Lung (tissue), 12 donors: Measurements from ENCODE around the gene ERGIC3. TPM values are rescaled to one million over a fixed set of nuclear protein-coding genes. Genes with fewer than 3 reads are reported as not detected.

Source experiments
- ATAC-seq: fragments of 200-7000 bp; cut with Tn5 transposase; one replicate; pipeline ENCODE4 v1.9.1; 2020; ENCODE audit warnings: moderate number of reproducible peaks; ENCODE audit not compliant: insufficient read depth, low FRiP score
- DNase-seq, 3 donors: peaks; one replicate each; pipeline ENCODE4 v3.0.0-alpha.2; 2013 to 2017
- H3K27ac ChIP-seq, 2 donors: one replicate each; pipeline ENCODE4 v1.5.1; 2013; ENCODE audit warnings: mild to moderate bottlenecking in 2 of 2, moderate library complexity in 2 of 2, control low read depth in 1 of 2, inconsistent platforms in 1 of 2, low read depth in 1 of 2, low read length in 1 of 2
- H3K27me3 ChIP-seq, 3 donors: one replicate each; pipeline ENCODE4 v1.5.1; 2013; ENCODE audit warnings: low read length in 2 of 3; ENCODE audit not compliant: control insufficient read depth in 3 of 3, insufficient read depth in 3 of 3
- H3K36me3 ChIP-seq, 4 donors: one replicate each; pipeline ENCODE4 v1.5.1; 2013; ENCODE audit warnings: low read length in 4 of 4, mild to moderate bottlenecking in 1 of 4, moderate library complexity in 1 of 4; ENCODE audit not compliant: control insufficient read depth in 4 of 4, insufficient read depth in 4 of 4
- H3K4me1 ChIP-seq, 5 donors: one replicate each; pipeline ENCODE4 v1.5.1; 2013; ENCODE audit warnings: low read length in 5 of 5, mild to moderate bottlenecking in 2 of 5, moderate library complexity in 1 of 5; ENCODE audit not compliant: control insufficient read depth in 5 of 5, insufficient read depth in 5 of 5
- H3K4me3 ChIP-seq: one replicate; pipeline ENCODE4 v1.5.1; 2013; ENCODE audit warnings: mild to moderate bottlenecking, control low read depth, moderate library complexity
- H3K9ac ChIP-seq, 2 donors: one replicate each; pipeline ENCODE4 v1.5.1; 2013; ENCODE audit warnings: low read length in 2 of 2, control low read depth in 1 of 2; ENCODE audit not compliant: insufficient read depth in 1 of 2
- H3K9me3 ChIP-seq, 4 donors: one replicate each; pipeline ENCODE4 v1.5.1; 2013; ENCODE audit warnings: low read length in 3 of 4, mild to moderate bottlenecking in 1 of 4, moderate library complexity in 1 of 4; ENCODE audit not compliant: control insufficient read depth in 4 of 4, insufficient read depth in 3 of 4
- WGBS, 2 donors: extraction: QIAGEN DNeasy Blood & Tissue Kit; methylation state at CpG; one replicate each; pipeline ENCODE4 v1.1.7; 2013; 5-methylcytosine and 5-hydroxymethylcytosine counted together
- polyA plus RNA-seq, 2 donors: library from polyadenylated mRNA; stranded (reverse); fragments of 200-250 nt; gene quantifications; one replicate each; pipeline ENCODE4 v1.2.1, GENCODE V29; 2013
- total RNA-seq, 2 donors: library from RNA; depleted of rRNA in 1 of 2; stranded (reverse); fragments of >200 nt in 1 of 2; gene quantifications; one replicate each; pipeline ENCODE4 v1.2.1, GENCODE V29; 2014 to 2021
- TF ChIP-seq, protein P1 (sequence below): IDR thresholded peaks from 2 replicates; pipeline ENCODE4 v1.5.1; 2012; ENCODE audit warnings: mild to moderate bottlenecking; ENCODE audit errors: control extremely low read depth, extremely low read depth
- donor health status: control.
- donor health status: control.
- donor health status: Bipolar disorder and iron deficiency.
- donor health status: healthy.
- donor health status: DM: yes; HTN: yes; CAD: no.

ERGIC3 gene
- total and polyA plus RNA-seq, 4 donors = 173 to 241 (median 212) TPM

DNA sequence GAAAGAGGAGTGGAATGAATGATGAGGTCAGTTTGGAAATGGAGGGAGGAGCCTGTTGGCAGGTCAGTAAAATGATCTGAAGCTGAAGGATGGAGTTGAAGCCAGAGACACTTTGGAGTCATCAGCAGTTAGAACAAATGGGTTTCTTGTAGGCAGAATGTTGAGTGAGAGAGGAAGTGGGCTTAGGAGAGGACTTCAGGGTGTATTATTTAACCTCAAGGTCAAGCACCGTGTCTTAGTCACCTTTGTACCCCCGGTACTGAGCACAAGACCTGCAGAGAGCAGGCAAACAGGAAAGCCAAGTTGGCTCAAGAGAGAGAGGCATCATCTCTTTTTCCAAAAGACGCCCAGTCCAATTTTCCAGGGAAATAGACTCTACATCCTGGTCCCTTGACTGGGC is 35.7 kb upstream of the ERGIC3 start:
- Histone ChIP-seq H3K4me3 (no peak overlapping the region), H3K4me1 (no peaks in the 10 kb centered on the region), H3K27ac (no peak overlapping the region), H3K36me3 (peaks cover 12 to 55% (median 43%) of the 10 kb centered on the region in 4 donors), H3K9me3 (no peaks in the 10 kb centered on the region), H3K27me3 (no peaks in the 10 kb centered on the region), H3K9ac (no peak overlapping the region)
- TF ChIP-seq, protein P1, sequence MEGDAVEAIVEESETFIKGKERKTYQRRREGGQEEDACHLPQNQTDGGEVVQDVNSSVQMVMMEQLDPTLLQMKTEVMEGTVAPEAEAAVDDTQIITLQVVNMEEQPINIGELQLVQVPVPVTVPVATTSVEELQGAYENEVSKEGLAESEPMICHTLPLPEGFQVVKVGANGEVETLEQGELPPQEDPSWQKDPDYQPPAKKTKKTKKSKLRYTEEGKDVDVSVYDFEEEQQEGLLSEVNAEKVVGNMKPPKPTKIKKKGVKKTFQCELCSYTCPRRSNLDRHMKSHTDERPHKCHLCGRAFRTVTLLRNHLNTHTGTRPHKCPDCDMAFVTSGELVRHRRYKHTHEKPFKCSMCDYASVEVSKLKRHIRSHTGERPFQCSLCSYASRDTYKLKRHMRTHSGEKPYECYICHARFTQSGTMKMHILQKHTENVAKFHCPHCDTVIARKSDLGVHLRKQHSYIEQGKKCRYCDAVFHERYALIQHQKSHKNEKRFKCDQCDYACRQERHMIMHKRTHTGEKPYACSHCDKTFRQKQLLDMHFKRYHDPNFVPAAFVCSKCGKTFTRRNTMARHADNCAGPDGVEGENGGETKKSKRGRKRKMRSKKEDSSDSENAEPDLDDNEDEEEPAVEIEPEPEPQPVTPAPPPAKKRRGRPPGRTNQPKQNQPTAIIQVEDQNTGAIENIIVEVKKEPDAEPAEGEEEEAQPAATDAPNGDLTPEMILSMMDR = no peak
- 78 to 84% methylated on average over 3 of the region's 3 CpGs for WGBS, 2 donors
- no peak for ATAC-seq
- no peak for DNase-seq

GRCh38 chr20:35506872-35507638 is 34.8 kb upstream of the ERGIC3 start:
- Histone ChIP-seq H3K27ac (no peak overlapping the region), H3K9me3 (no peaks in the 10 kb centered on the region), H3K4me1 (no peaks in the 10 kb centered on the region), H3K36me3 (peaks cover 12 to 56% (median 44%) of the 10 kb centered on the region in 4 donors), H3K9ac (no peak overlapping the region), H3K4me3 (no peak overlapping the region), H3K27me3 (no peaks in the 10 kb centered on the region)
- ATAC-seq (no peak), DNase-seq (no peak)
- WGBS, 2 donors = 88 to 89% methylated on average over 6 of the region's 6 CpGs
- TF ChIP-seq, protein P1 = no peak

DNA sequence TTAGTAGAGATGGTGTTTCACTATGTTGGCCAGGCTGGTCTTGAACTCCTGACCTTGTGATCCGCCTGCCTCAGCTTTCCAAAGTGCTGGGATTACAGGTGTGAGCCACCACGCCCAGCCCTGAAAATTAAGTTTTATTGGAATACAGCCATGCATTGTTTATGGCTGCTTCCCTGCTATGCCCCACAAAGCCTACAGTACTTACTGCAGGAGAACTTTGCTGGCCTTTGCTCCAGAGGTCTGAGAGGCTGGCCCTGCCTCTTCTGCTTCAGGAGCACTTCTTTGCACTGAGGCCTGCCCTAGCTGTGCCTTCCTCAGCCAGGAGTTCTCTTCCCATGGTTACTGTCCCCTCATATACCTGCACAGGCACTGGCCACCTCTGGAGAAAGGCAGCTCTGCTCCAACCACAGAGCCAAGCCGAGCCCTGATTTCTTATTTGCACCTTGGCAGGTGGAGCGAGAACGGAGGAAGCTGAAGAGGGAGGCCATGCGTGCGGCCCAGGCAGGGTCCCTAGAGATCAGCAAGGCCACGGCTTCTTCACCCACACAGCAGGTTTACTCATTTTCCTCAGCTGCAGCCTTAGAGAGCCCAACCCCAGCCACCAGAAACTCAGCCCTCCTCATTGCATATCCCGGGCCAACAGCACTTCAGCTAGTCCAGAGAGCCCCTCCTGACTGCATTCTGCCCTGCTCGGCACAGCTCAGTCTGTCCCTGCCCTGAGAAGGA is 33.2 kb upstream of the ERGIC3 start:
- 95 to 97% methylated on average over 10 of the region's 10 CpGs for WGBS, 2 donors
- DNase-seq (no peak), ATAC-seq (no peak)
- Histone ChIP-seq H3K4me3 (no peak overlapping the region), H3K9ac (no peak overlapping the region), H3K27ac (no peak overlapping the region), H3K36me3 (peaks cover 14 to 47% (median 39%) of the 10 kb centered on the region in 4 donors), H3K4me1 (no peaks in the 10 kb centered on the region), H3K27me3 (no peaks in the 10 kb centered on the region), H3K9me3 (no peaks in the 10 kb centered on the region)
- TF ChIP-seq, protein P1 = no peak
